ENCODE results near the gene ZSCAN21. TPM values are rescaled to one million over a fixed set of nuclear protein-coding genes. Genes with fewer than 3 reads are reported as not detected.

ZSCAN21 gene
- total and polyA plus RNA-seq, 10 of the 15 experiments (the other 5 are each of a cell fraction or from before 2014, with no cell fraction given), result 1.9 to 9.6 (median 7.1) TPM

DNA sequence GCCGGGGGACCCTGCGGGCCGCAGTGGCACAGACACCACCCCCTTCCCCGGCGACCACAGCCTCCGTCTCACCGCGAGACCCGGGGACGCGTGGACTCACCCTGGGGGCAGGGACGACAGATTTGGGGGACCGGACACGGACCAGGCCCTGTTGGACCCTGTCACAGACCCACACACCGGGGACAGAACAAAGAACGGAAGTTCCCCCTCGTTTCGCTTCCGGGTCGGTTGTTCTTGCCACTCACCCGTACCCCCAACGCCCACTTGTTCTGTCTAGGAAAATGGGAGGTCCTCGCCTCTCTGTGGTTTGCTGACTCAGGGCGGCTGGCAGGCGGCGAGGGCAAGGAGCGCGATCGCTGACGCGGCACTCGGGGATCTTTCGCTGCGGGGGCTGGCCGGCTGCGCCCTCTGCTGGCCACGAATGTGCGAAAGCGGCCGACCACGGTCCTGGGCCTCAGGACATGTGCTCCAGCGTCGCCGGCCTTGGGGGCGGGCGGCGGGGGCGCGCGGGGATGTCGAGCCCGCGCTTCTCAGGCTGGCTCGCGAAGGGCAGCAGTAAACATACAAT, 32.0 kb downstream of the ZSCAN21 start, which contains the start of gene ZNF3 (continued):
- peak; percentile 75 for TF ChIP-seq MEF2A (IDR thresholded peaks at IDR 0.05; ENCODE audit: insufficient read depth, low read depth, low read length)
- 0 out of 2 replicates have a peak, but pooled peaks have one; percentile 42 for TF ChIP-seq FOXM1 (IDR thresholded peaks at IDR 0.05; ENCODE audit: low read depth, low read length)
- TF ChIP-seq ZNF217 (IDR thresholded peaks at IDR 0.05), result no peak
- peak; percentile 60; the same call in 1 of the 2 replicates for TF ChIP-seq JUND (IDR thresholded peaks at IDR 0.05; ENCODE audit: low read depth, low read length)
- TF ChIP-seq, protein P1, sequence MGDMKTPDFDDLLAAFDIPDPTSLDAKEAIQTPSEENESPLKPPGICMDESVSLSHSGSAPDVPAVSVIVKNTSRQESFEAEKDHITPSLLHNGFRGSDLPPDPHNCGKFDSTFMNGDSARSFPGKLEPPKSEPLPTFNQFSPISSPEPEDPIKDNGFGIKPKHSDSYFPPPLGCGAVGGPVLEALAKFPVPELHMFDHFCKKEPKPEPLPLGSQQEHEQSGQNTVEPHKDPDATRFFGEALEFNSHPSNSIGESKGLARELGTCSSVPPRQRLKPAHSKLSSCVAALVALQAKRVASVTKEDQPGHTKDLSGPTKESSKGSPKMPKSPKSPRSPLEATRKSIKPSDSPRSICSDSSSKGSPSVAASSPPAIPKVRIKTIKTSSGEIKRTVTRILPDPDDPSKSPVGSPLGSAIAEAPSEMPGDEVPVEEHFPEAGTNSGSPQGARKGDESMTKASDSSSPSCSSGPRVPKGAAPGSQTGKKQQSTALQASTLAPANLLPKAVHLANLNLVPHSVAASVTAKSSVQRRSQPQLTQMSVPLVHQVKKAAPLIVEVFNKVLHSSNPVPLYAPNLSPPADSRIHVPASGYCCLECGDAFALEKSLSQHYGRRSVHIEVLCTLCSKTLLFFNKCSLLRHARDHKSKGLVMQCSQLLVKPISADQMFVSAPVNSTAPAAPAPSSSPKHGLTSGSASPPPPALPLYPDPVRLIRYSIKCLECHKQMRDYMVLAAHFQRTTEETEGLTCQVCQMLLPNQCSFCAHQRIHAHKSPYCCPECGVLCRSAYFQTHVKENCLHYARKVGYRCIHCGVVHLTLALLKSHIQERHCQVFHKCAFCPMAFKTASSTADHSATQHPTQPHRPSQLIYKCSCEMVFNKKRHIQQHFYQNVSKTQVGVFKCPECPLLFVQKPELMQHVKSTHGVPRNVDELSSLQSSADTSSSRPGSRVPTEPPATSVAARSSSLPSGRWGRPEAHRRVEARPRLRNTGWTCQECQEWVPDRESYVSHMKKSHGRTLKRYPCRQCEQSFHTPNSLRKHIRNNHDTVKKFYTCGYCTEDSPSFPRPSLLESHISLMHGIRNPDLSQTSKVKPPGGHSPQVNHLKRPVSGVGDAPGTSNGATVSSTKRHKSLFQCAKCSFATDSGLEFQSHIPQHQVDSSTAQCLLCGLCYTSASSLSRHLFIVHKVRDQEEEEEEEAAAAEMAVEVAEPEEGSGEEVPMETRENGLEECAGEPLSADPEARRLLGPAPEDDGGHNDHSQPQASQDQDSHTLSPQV (IDR thresholded peaks at IDR 0.05), result peak; percentile 78; the same call in 1 of the 2 replicates
- TF ChIP-seq MYC (IDR thresholded peaks at IDR 0.05; ENCODE audit: insufficient read depth, insufficient read length, insufficient replicate concordance, low read length, severe bottlenecking), result peak; percentile 82
- TF ChIP-seq SMAD5 (IDR thresholded peaks at IDR 0.05; ENCODE audit: low read depth), result peak; percentile 88
- TF ChIP-seq, protein P2, sequence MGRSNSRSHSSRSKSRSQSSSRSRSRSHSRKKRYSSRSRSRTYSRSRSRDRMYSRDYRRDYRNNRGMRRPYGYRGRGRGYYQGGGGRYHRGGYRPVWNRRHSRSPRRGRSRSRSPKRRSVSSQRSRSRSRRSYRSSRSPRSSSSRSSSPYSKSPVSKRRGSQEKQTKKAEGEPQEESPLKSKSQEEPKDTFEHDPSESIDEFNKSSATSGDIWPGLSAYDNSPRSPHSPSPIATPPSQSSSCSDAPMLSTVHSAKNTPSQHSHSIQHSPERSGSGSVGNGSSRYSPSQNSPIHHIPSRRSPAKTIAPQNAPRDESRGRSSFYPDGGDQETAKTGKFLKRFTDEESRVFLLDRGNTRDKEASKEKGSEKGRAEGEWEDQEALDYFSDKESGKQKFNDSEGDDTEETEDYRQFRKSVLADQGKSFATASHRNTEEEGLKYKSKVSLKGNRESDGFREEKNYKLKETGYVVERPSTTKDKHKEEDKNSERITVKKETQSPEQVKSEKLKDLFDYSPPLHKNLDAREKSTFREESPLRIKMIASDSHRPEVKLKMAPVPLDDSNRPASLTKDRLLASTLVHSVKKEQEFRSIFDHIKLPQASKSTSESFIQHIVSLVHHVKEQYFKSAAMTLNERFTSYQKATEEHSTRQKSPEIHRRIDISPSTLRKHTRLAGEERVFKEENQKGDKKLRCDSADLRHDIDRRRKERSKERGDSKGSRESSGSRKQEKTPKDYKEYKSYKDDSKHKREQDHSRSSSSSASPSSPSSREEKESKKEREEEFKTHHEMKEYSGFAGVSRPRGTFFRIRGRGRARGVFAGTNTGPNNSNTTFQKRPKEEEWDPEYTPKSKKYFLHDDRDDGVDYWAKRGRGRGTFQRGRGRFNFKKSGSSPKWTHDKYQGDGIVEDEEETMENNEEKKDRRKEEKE (IDR thresholded peaks at IDR 0.05), result no peak
- TF ChIP-seq HDAC6 (IDR thresholded peaks at IDR 0.05; ENCODE audit: unreplicated experiment), result no peak
- TF ChIP-seq BACH1 (IDR thresholded peaks at IDR 0.05; ENCODE audit: borderline replicate concordance), result peak; percentile 100
- TF ChIP-seq, protein P3, sequence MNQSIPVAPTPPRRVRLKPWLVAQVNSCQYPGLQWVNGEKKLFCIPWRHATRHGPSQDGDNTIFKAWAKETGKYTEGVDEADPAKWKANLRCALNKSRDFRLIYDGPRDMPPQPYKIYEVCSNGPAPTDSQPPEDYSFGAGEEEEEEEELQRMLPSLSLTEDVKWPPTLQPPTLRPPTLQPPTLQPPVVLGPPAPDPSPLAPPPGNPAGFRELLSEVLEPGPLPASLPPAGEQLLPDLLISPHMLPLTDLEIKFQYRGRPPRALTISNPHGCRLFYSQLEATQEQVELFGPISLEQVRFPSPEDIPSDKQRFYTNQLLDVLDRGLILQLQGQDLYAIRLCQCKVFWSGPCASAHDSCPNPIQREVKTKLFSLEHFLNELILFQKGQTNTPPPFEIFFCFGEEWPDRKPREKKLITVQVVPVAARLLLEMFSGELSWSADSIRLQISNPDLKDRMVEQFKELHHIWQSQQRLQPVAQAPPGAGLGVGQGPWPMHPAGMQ (IDR thresholded peaks at IDR 0.05; ENCODE audit: borderline replicate concordance), result no peak
- peak; percentile 19; the same call in 1 of the 2 replicates for TF ChIP-seq ZSCAN29 (IDR thresholded peaks at IDR 0.05)
- TF ChIP-seq BCL11A (IDR thresholded peaks at IDR 0.05; ENCODE audit: low read depth, low read length), result 0 out of 2 replicates have a peak, but pooled peaks have one; percentile 11
- TF ChIP-seq SUZ12 (IDR thresholded peaks at IDR 0.05; ENCODE audit: unreplicated experiment), result no peak
- no peak for TF ChIP-seq PAX8 (IDR thresholded peaks at IDR 0.05)
- no peak for TF ChIP-seq ZNF622 (IDR thresholded peaks at IDR 0.05)
- TF ChIP-seq STAT3 (IDR thresholded peaks at IDR 0.05; ENCODE audit: low read depth, low read length), result no peak
- TF ChIP-seq, protein P4, sequence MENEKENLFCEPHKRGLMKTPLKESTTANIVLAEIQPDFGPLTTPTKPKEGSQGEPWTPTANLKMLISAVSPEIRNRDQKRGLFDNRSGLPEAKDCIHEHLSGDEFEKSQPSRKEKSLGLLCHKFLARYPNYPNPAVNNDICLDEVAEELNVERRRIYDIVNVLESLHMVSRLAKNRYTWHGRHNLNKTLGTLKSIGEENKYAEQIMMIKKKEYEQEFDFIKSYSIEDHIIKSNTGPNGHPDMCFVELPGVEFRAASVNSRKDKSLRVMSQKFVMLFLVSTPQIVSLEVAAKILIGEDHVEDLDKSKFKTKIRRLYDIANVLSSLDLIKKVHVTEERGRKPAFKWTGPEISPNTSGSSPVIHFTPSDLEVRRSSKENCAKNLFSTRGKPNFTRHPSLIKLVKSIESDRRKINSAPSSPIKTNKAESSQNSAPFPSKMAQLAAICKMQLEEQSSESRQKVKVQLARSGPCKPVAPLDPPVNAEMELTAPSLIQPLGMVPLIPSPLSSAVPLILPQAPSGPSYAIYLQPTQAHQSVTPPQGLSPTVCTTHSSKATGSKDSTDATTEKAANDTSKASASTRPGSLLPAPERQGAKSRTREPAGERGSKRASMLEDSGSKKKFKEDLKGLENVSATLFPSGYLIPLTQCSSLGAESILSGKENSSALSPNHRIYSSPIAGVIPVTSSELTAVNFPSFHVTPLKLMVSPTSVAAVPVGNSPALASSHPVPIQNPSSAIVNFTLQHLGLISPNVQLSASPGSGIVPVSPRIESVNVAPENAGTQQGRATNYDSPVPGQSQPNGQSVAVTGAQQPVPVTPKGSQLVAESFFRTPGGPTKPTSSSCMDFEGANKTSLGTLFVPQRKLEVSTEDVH (IDR thresholded peaks at IDR 0.05; ENCODE audit: low read depth, partially characterized antibody), result no peak
- peak; percentile 74 for TF ChIP-seq SREBF2 (IDR thresholded peaks at IDR 0.05; ENCODE audit: low read length)
- TF ChIP-seq CHD4 (IDR thresholded peaks at IDR 0.05), result no peak

Data from GM12878 (cell line).